Muscle layer of duodenum (tissue), 2 donors: ENCODE measurements around the gene IFT27.

Experiments
- H3K27ac ChIP-seq: one replicate; pipeline ENCODE4 v1.7.0; 2013; ENCODE audit warnings: mild to moderate bottlenecking, low read length
- H3K27me3 ChIP-seq: one replicate; pipeline ENCODE4 v1.7.0; 2013; ENCODE audit warnings: low read depth, mild to moderate bottlenecking, control low read depth, low read length
- H3K36me3 ChIP-seq, 2 donors: one replicate each; pipeline ENCODE4 v1.7.0; 2013; ENCODE audit warnings: low read length in 2 of 2, control low read depth in 1 of 2, mild to moderate bottlenecking in 1 of 2; ENCODE audit not compliant: insufficient read depth in 2 of 2, control insufficient read depth in 1 of 2
- H3K4me1 ChIP-seq, 2 donors: one replicate each; pipeline ENCODE4 v1.7.0; 2013; ENCODE audit warnings: low read length in 2 of 2, mild to moderate bottlenecking in 2 of 2, control low read depth in 1 of 2, moderate library complexity in 1 of 2; ENCODE audit not compliant: insufficient read depth in 2 of 2, control insufficient read depth in 1 of 2
- H3K4me3 ChIP-seq, 2 donors: one replicate each; pipeline ENCODE4 v1.7.0; 2013; ENCODE audit warnings: low read length in 2 of 2, low read depth in 1 of 2, mild to moderate bottlenecking in 1 of 2
- H3K9me3 ChIP-seq, 2 donors: one replicate each; pipeline ENCODE4 v1.7.0; 2013; ENCODE audit warnings: low read length in 2 of 2, control low read depth in 1 of 2, mild to moderate bottlenecking in 1 of 2; ENCODE audit not compliant: control insufficient read depth in 1 of 2
- donor health status: healthy.

Gene IFT27

GRCh38 chr22:36728505-36728904 is 47.4 kb downstream of the IFT27 start:
- no peaks in the 10 kb centered on the region for H3K4me1 ChIP-seq
- no peaks in the 10 kb centered on the region for H3K36me3 ChIP-seq
- no peaks in the 10 kb centered on the region for H3K27me3 ChIP-seq
- no peak overlapping the region for H3K27ac ChIP-seq
- H3K4me3 ChIP-seq = no peak overlapping the region
- no peaks in the 10 kb centered on the region for H3K9me3 ChIP-seq

- H3K27me3 ChIP-seq = no peaks in the 10 kb centered on the region
- no peaks in the 10 kb centered on the region for H3K9me3 ChIP-seq
- H3K36me3 ChIP-seq = no peaks in the 10 kb centered on the region
- H3K27ac ChIP-seq = no peak overlapping the region
- H3K4me3 ChIP-seq = no peak overlapping the region
- no peaks in the 10 kb centered on the region for H3K4me1 ChIP-seq
Observed at GRCh38 chr22:36727927-36728488, 47.9 kb downstream of the IFT27 start.

- Histone ChIP-seq H3K4me3 (no peak overlapping the region), H3K36me3 (no peaks in the 10 kb centered on the region), H3K27ac (no peak overlapping the region), H3K9me3 (no peaks in the 10 kb centered on the region), H3K27me3 (no peaks in the 10 kb centered on the region), H3K4me1 (no peaks in the 10 kb centered on the region)
Observed at GRCh38 chr22:36727110-36727509, 48.8 kb downstream of the IFT27 start.

- H3K36me3 ChIP-seq = no peaks in the 10 kb centered on the region
- no peaks in the 10 kb centered on the region for H3K4me1 ChIP-seq
- H3K27ac ChIP-seq = no peak overlapping the region
- no peaks in the 10 kb centered on the region for H3K9me3 ChIP-seq
- no peak overlapping the region for H3K4me3 ChIP-seq
- no peaks in the 10 kb centered on the region for H3K27me3 ChIP-seq
Observed at GRCh38 chr22:36726007-36726380, 49.9 kb downstream of the IFT27 start.

GRCh38 chr22:36725366-36726006 is 50.4 kb downstream of the IFT27 start:
- H3K27me3 ChIP-seq = no peaks in the 10 kb centered on the region
- no peaks in the 10 kb centered on the region for H3K9me3 ChIP-seq
- no peak overlapping the region for H3K27ac ChIP-seq
- no peak overlapping the region for H3K4me3 ChIP-seq
- no peaks in the 10 kb centered on the region for H3K36me3 ChIP-seq
- no peaks in the 10 kb centered on the region for H3K4me1 ChIP-seq

GRCh38 chr22:36724836-36725235 is 51.1 kb downstream of the IFT27 start:
- Histone ChIP-seq H3K36me3 (no peaks in the 10 kb centered on the region), H3K9me3 (no peaks in the 10 kb centered on the region), H3K4me1 (no peaks in the 10 kb centered on the region), H3K4me3 (no peak overlapping the region), H3K27me3 (no peaks in the 10 kb centered on the region), H3K27ac (no peak overlapping the region)

- no peaks in the 10 kb centered on the region for H3K36me3 ChIP-seq
- no peaks in the 10 kb centered on the region for H3K9me3 ChIP-seq
- H3K4me3 ChIP-seq = no peak overlapping the region
- H3K27ac ChIP-seq = no peak overlapping the region
- H3K4me1 ChIP-seq = no peaks in the 10 kb centered on the region
- H3K27me3 ChIP-seq = no peaks in the 10 kb centered on the region
Observed at GRCh38 chr22:36722055-36722454, 53.9 kb downstream of the IFT27 start.

GRCh38 chr22:36715647-36716046 is 60.3 kb downstream of the IFT27 start:
- Histone ChIP-seq H3K27me3 (no peaks in the 10 kb centered on the region), H3K4me1 (no peaks in the 10 kb centered on the region), H3K27ac (no peak overlapping the region), H3K9me3 (no peaks in the 10 kb centered on the region), H3K4me3 (no peak overlapping the region), H3K36me3 (no peaks in the 10 kb centered on the region)

- Histone ChIP-seq H3K4me1 (no peaks in the 10 kb centered on the region), H3K27ac (no peak overlapping the region), H3K36me3 (no peaks in the 10 kb centered on the region), H3K9me3 (no peaks in the 10 kb centered on the region), H3K4me3 (no peak overlapping the region), H3K27me3 (no peaks in the 10 kb centered on the region)
Observed at GRCh38 chr22:36714110-36714509, 61.8 kb downstream of the IFT27 start.

- H3K27me3 ChIP-seq = no peaks in the 10 kb centered on the region
- H3K4me1 ChIP-seq = no peaks in the 10 kb centered on the region
- H3K36me3 ChIP-seq = no peaks in the 10 kb centered on the region
- no peak overlapping the region for H3K27ac ChIP-seq
- H3K4me3 ChIP-seq = no peak overlapping the region
- H3K9me3 ChIP-seq = no peaks in the 10 kb centered on the region
Observed at GRCh38 chr22:36713436-36713835, 62.5 kb downstream of the IFT27 start.
